Cardiac septum (tissue), 1 donor: ENCODE measurements around the gene TMEM184B. TPM values are rescaled to one million over a fixed set of nuclear protein-coding genes. Genes with fewer than 3 reads are reported as not detected.

Source experiments
- DNase-seq: peaks from one replicate; pipeline ENCODE4 v3.0.0-alpha.2; 2020; ENCODE audit warnings: low spot score
- intact Hi-C: fragments of 100-400 bp; cut with DNase I; formaldehyde crosslinking; loops from one replicate; pipeline ENCODE4 v1.14.0; 2022
- total RNA-seq: library from RNA; stranded (reverse); fragmentation: NEBNext Ultra II Directional; extraction: Animal tissue kit (Norgen Biotek cat#: 25700); gene quantifications from one replicate; pipeline ENCODE4 v1.2.1, GENCODE V29; 2021
- donor health status: DM: no; HTN: no; CAD: no.

Gene TMEM184B
- total RNA-seq, 1 donor from 2014 or later, result 58.1 TPM

- intact Hi-C loops, result no loop called here
Observed at GRCh38 chr22:38309614-38310517, 37.1 kb upstream of the TMEM184B start.

GRCh38 chr22:38308791-38309498 is 36.1 kb upstream of the TMEM184B start:
- intact Hi-C loops, result no loop called here
- no peak for DNase-seq

More at GRCh38 chr22:38309614-38310517, 37.1 kb upstream of the TMEM184B start:
- DNase-seq, result no peak

GRCh38 chr22:38305471-38306448 is 33.0 kb upstream of the TMEM184B start:
- intact Hi-C loops, result no loop called here
- DNase-seq, result no peak

- DNase-seq, result no peak
- intact Hi-C loops, result loop anchor here (5.0 kb wide), 1 partner anchor 102 kb away; the partner anchor contains the start of gene MAFF
Observed at GRCh38 chr22:38304526-38304925, 31.7 kb upstream of the TMEM184B start.

- intact Hi-C loops, result loop anchor here (5.0 kb wide), 1 partner anchor 102 kb away; the partner anchor contains the start of gene MAFF
- no peak for DNase-seq
Observed at GRCh38 chr22:38303974-38304373, 31.2 kb upstream of the TMEM184B start.

- intact Hi-C loops, result loop anchor here (5.0 kb wide), 1 partner anchor 101 kb away; the partner anchor contains the start of gene MAFF
- DNase-seq, result no peak
Observed at GRCh38 chr22:38302906-38303305, 30.1 kb upstream of the TMEM184B start.

- no peak for DNase-seq
- intact Hi-C loops, result loop anchor here (5.0 kb wide), 1 partner anchor 99 kb away; the partner anchor contains the start of gene MAFF
Observed at GRCh38 chr22:38300946-38301345, 28.1 kb upstream of the TMEM184B start.

GRCh38 chr22:38300197-38300945 is 27.6 kb upstream of the TMEM184B start:
- intact Hi-C loops, result loop anchor here (5.0 kb wide), 1 partner anchor 98 kb away; the partner anchor contains the start of gene MAFF
- no peak for DNase-seq

- intact Hi-C loops, result loop anchor here (5.0 kb wide), 1 partner anchor 97 kb away; the partner anchor contains the start of gene MAFF
- no peak for DNase-seq
Observed at GRCh38 chr22:38299770-38300102, 26.9 kb upstream of the TMEM184B start.

- intact Hi-C loops, result no loop called here
- DNase-seq, result no peak
Observed at GRCh38 chr22:38298312-38299005, 25.6 kb upstream of the TMEM184B start.

GRCh38 chr22:38296372-38296771 is 23.6 kb upstream of the TMEM184B start:
- intact Hi-C loops, result no loop called here
- no peak for DNase-seq

- DNase-seq, result no peak
- intact Hi-C loops, result no loop called here
Observed at GRCh38 chr22:38295863-38296262, 23.1 kb upstream of the TMEM184B start.

- no peak for DNase-seq
- intact Hi-C loops, result no loop called here
Observed at GRCh38 chr22:38295339-38295738, 22.5 kb upstream of the TMEM184B start.

GRCh38 chr22:38294193-38294592 is 21.4 kb upstream of the TMEM184B start:
- intact Hi-C loops, result no loop called here

GRCh38 chr22:38292694-38293093 is 19.9 kb upstream of the TMEM184B start:
- DNase-seq, result no peak
- intact Hi-C loops, result no loop called here

More at GRCh38 chr22:38294193-38294592, 21.4 kb upstream of the TMEM184B start:
- no peak for DNase-seq

- DNase-seq, result no peak
- intact Hi-C loops, result no loop called here
Observed at GRCh38 chr22:38291201-38291777, 18.5 kb upstream of the TMEM184B start.

GRCh38 chr22:38290347-38290746 is 17.5 kb upstream of the TMEM184B start:
- no peak for DNase-seq
- intact Hi-C loops, result no loop called here
